NT2/D1 (cell line): Measurements from ENCODE around the gene ATP2A3.

Source experiments
- DNase-seq: peaks from one replicate; pipeline ENCODE4 v3.0.0-alpha.2; 2011; ENCODE audit warnings: low read depth, low spot score
- H3K27me3 ChIP-seq: 2 replicates; pipeline ENCODE4 v1.6.0; 2011; ENCODE audit warnings: mild to moderate bottlenecking; ENCODE audit not compliant: insufficient read length, insufficient read depth
- H3K36me3 ChIP-seq: 2 replicates; pipeline ENCODE4 v1.6.1; 2011; ENCODE audit warnings: mild to moderate bottlenecking, low read length, mixed read lengths; ENCODE audit not compliant: insufficient read depth, insufficient read length
- H3K4me1 ChIP-seq: 2 replicates; pipeline ENCODE4 v1.5.1; 2011; ENCODE audit not compliant: insufficient read depth, insufficient read length
- H3K4me3 ChIP-seq: 2 replicates; pipeline ENCODE4 v1.5.1; 2011; ENCODE audit warnings: low read depth; ENCODE audit not compliant: insufficient read length
- H3K9ac ChIP-seq: 2 replicates; pipeline ENCODE4 v1.6.0; 2011; ENCODE audit warnings: low read depth; ENCODE audit not compliant: insufficient read length
- H3K9me3 ChIP-seq: 2 replicates; pipeline ENCODE4 v1.5.1; 2011; ENCODE audit warnings: mild to moderate bottlenecking, low read length; ENCODE audit not compliant: insufficient read depth
- SUZ12 ChIP-seq: IDR thresholded peaks from 2 replicates; pipeline ENCODE4 v1.6.1; 2011; ENCODE audit not compliant: insufficient read length, insufficient read depth; ENCODE audit errors: extremely low read depth
- YY1 ChIP-seq: IDR thresholded peaks from 2 replicates; pipeline ENCODE4 v1.6.1; 2011; ENCODE audit not compliant: insufficient read length, insufficient read depth
- ZNF274 ChIP-seq: IDR thresholded peaks from 2 replicates; pipeline ENCODE4 v1.6.1; 2011; ENCODE audit warnings: mild to moderate bottlenecking, low read depth, low read length

The ATP2A3 gene

DNA sequence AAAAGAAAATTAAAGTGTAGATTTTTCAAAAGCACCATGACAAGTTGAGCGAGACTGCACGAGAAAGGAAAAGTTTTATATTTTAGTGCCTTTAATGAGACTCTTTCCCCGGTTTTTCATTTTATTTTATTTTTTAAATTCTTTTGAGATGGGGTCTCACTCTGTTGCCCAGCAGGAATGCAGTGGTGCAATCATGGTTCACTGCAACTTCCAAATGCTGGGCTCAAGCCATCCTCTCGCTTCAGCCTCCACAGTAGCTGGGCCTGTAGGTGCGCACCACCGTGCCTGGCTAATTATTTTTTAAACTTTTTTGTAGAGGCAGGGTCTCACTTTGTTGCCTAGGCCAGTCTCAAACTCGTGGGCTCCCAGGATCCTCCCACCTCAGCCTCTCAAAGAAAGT, 5.7 kb upstream of the ATP2A3 start:
- Histone ChIP-seq H3K27me3 (no peaks in the 10 kb centered on the region), H3K9me3 (peaks cover 3% of the 10 kb centered on the region; the same call in 1 of the 2 replicates), H3K4me1 (peaks cover 2% of the 10 kb centered on the region), H3K9ac (no peak overlapping the region), H3K4me3 (no peak overlapping the region), H3K36me3 (no peaks in the 10 kb centered on the region)
- no peak for DNase-seq
- TF ChIP-seq YY1, result no peak
- TF ChIP-seq ZNF274, result no peak
- no peak for TF ChIP-seq SUZ12

DNA sequence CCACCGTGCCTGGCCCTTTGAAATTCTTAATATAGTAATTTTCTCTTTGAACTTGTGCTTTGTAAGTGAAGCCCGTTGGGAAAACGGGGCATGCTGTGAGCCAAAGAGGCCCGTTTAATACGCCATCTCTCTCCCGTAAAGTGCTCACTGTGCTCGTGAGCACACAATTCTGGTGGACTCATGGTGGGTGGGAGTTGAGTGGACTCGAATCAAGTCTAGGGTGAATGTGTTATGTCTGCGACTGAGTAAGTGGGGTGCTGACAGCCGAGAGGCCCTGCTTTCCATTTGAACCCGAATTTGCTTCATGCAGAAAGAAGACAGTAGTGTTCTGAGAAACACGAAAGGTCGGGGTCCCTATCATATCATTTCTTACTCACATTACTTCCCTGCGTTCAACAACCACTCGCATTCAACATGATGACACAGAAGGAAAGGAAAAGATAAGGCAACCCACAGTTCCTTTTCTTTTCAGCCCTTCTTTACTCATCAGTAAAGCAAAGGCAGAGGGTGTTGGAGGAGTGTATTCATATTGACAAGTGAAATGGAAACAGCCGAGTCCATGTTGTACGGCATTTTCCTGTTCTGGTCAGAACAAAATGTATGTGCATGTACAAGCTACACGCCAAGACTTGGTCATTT, 4.8 kb upstream of the ATP2A3 start:
- Histone ChIP-seq H3K4me3 (no peak overlapping the region), H3K9ac (no peak overlapping the region), H3K27me3 (peaks cover 5% of the 10 kb centered on the region), H3K36me3 (no peaks in the 10 kb centered on the region), H3K4me1 (peaks cover 2% of the 10 kb centered on the region), H3K9me3 (no peaks in the 10 kb centered on the region)
- TF ChIP-seq ZNF274, result no peak
- no peak for TF ChIP-seq YY1
- no peak for TF ChIP-seq SUZ12
- DNase-seq, result no peak

GRCh38 chr17:3968015-3968414, 3.8 kb upstream of the ATP2A3 start:
- Histone ChIP-seq H3K4me3 (no peak overlapping the region), H3K9me3 (no peaks in the 10 kb centered on the region), H3K36me3 (no peaks in the 10 kb centered on the region), H3K9ac (no peak overlapping the region), H3K27me3 (peaks cover 15% of the 10 kb centered on the region), H3K4me1 (peaks cover 5% of the 10 kb centered on the region)
- TF ChIP-seq ZNF274 (no peak), YY1 (no peak), SUZ12 (no peak)
- no peak for DNase-seq

GRCh38 chr17:3966720-3967363, 2.6 kb upstream of the ATP2A3 start:
- TF ChIP-seq YY1 (no peak), SUZ12 (no peak), ZNF274 (no peak)
- Histone ChIP-seq H3K9me3 (no peaks in the 10 kb centered on the region), H3K4me3 (no peak overlapping the region), H3K9ac (no peak overlapping the region), H3K27me3 (peaks cover 27% of the 10 kb centered on the region), H3K36me3 (no peaks in the 10 kb centered on the region), H3K4me1 (peaks cover 3% of the 10 kb centered on the region)
- no peak for DNase-seq

DNA sequence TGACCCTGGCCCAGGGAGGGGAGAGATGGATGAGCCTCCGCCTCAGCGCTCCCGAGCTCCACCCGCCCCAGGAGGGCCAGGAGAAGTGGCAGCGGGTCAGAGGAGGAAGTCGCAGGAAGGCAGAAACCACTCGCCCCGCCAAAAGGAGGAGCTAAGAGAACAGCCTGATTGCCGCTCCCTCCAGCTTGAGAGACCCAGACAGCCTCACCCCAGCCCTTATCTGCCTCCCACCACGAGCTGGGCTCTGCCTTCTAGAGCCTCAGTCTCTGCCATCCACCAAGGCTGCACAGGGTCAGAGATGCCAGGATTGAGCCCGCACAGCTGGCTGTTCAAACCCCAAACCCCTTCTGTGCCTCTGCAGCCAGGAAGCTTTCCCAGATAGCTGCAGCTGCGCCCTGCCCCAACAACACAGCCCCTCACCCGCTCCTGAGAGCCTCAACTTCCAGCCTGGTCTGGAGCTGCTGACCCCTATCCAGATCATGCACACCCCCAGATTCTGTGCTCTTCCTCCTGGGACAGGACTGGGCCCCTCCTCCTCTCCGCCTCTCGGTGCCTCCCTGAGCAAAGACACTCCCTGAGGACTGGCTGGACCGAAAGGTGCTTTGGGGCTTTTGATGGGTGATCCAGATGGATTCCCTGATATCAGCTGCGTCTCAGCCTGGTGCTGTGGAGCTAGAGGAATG, 1.0 kb upstream of the ATP2A3 start:
- Histone ChIP-seq H3K9ac (peak overlapping the region; percentile 71), H3K36me3 (no peaks in the 10 kb centered on the region), H3K4me1 (peaks cover 9% of the 10 kb centered on the region), H3K4me3 (peak overlapping the region; percentile 16), H3K27me3 (peaks cover 31% of the 10 kb centered on the region), H3K9me3 (no peaks in the 10 kb centered on the region)
- no peak for TF ChIP-seq SUZ12
- TF ChIP-seq YY1, result no peak
- TF ChIP-seq ZNF274, result no peak
- peak; percentile 28 for DNase-seq

DNA sequence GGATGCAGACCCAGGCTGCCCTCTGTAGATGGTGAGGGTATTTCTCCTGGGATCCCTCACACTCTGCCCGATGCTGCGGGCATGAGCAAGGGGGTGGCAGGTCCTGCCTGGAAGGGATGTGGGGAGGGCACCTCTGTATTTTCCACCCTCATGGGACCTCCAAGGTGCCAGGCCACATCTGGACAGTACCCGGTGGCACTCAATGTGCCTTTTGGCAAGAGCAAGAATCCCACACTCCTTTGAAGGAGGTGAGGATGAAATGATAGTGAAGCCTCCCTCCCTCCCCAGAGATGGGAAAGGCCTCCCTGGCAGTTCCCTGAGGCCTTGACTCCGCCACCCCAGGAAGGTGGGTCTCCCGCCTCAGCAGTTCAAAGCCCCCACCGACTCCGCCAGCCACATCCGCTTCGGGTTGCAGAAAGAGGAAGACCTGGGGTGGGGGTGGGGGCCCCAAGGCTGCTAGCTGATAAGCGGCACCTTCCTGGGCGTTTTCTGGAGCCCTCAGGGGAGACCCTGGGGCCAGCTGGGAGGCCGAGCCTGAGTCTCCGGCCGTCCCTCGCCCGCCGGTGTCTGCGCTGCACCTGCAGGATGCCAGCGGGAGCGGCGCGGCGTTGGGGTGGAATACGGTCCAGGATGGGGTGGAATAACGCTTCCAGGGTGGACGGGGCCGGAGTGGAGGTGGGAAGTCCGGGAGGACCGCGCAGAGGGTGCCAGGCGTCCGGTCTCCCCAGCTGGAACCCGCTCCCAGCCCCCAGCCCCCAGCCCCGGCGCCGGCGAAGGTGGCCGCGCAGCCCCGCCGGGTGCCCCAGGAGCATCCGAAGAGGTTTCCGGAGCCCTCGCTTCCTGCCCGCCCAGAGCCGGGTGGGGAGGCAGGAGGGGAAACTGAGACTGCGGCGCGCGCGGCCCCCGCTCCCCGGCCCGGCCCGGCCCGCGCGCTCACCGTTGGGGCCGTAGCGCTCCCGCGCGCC, 718 bp downstream of the ATP2A3 start:
- Histone ChIP-seq H3K4me3 (peak overlapping the region; percentile 41), H3K9ac (peak overlapping the region; percentile 21), H3K36me3 (no peaks in the 10 kb centered on the region), H3K9me3 (no peaks in the 10 kb centered on the region), H3K4me1 (peaks cover 16% of the 10 kb centered on the region), H3K27me3 (peaks cover 31% of the 10 kb centered on the region)
- peak; percentile 19 for TF ChIP-seq SUZ12
- TF ChIP-seq YY1, result no peak
- TF ChIP-seq ZNF274, result no peak
- DNase-seq, result no peak

DNA sequence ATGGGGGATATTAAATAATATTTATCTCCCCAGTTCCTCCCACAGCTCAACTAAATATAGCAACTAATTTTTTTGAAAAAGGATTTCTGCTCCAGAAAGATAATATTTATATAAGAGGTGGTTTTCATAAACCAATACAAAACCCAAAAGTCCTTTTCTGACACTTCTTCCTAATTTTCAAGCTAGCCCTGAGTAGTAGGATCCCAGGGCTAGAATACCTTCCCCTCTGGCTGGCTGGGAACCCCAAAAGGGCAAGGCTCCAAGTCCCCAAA, 1.3 kb downstream of the ATP2A3 start:
- no peaks in the 10 kb centered on the region for H3K9me3 ChIP-seq
- peak overlapping the region; percentile 10 for H3K9ac ChIP-seq
- H3K4me1 ChIP-seq, result peaks cover 16% of the 10 kb centered on the region
- H3K4me3 ChIP-seq, result no peak overlapping the region
- no peak for DNase-seq
- peaks cover 31% of the 10 kb centered on the region for H3K27me3 ChIP-seq
- no peaks in the 10 kb centered on the region for H3K36me3 ChIP-seq
- no peak for TF ChIP-seq YY1
- no peak for TF ChIP-seq SUZ12
- no peak for TF ChIP-seq ZNF274
